ENCODE measurements around the gene TBC1D9B. TPM values are rescaled to one million over a fixed set of nuclear protein-coding genes. Genes with fewer than 3 reads are reported as not detected.

TBC1D9B gene
- total RNA-seq, 1 donor from 2014 or later: 128 TPM

GRCh38 chr5:179870952-179871351, 36.7 kb downstream of the TBC1D9B start:
- no peak for DNase-seq (ENCODE audit: low spot score)

DNA sequence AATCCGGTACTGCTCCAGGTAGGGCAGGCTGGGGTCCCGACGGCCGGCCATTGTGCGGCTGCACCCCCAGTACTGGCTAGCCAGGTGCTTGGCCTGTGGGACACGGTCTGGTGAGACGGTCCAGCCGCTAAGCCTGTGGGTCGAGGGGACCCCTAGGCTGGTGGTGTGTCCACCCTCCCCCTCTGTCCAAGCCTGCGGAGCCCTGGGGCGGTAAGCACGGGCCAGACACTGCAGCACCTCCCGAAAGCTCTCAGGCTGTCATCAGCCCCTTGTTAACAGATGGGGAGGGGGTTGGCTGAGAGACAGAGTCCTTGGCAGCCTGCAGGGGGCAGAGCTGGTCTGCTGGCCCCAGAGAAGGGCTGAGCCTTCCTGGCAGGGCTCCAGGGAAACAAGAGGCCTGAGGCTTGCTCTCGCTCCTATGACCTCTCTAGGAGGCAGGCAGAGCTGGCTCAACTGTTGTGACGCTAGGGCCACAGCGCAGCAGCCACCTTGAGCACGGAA, 37.2 kb downstream of the TBC1D9B start:
- DNase-seq (ENCODE audit: low spot score): no peak

GRCh38 chr5:179869641-179870402, 37.9 kb downstream of the TBC1D9B start:
- no peak for DNase-seq (ENCODE audit: low spot score)

DNA sequence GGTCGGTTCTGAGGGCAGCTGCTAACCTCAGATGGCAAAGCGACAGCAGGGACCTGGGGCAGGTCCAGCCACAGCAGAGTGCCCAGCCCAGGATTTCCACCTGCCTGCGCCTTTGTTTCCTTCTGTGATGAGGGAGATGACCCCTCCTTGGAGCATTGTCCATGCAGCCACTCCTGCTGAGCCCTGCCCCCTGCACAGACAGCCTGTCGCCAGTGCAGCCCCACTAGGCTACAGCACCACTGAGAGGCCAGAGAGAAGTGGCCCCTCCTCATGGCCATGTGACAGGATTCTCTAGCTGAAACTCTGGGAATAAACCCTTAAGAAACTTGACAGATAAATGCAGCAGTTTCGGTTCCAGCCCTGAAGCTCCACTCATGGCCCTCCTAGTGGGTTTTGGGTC, 38.6 kb downstream of the TBC1D9B start:
- no peak for DNase-seq (ENCODE audit: low spot score)

- no peak for DNase-seq (ENCODE audit: low spot score)
Observed at GRCh38 chr5:179868541-179868940, 39.2 kb downstream of the TBC1D9B start.

- no peak for DNase-seq (ENCODE audit: low spot score)
Observed at GRCh38 chr5:179867476-179867875, 40.2 kb downstream of the TBC1D9B start.

- no peak for DNase-seq (ENCODE audit: low spot score)
Observed at GRCh38 chr5:179867079-179867465, 40.6 kb downstream of the TBC1D9B start.

- no peak for DNase-seq (ENCODE audit: low spot score)
Observed at GRCh38 chr5:179866241-179867078, 41.2 kb downstream of the TBC1D9B start.

DNA sequence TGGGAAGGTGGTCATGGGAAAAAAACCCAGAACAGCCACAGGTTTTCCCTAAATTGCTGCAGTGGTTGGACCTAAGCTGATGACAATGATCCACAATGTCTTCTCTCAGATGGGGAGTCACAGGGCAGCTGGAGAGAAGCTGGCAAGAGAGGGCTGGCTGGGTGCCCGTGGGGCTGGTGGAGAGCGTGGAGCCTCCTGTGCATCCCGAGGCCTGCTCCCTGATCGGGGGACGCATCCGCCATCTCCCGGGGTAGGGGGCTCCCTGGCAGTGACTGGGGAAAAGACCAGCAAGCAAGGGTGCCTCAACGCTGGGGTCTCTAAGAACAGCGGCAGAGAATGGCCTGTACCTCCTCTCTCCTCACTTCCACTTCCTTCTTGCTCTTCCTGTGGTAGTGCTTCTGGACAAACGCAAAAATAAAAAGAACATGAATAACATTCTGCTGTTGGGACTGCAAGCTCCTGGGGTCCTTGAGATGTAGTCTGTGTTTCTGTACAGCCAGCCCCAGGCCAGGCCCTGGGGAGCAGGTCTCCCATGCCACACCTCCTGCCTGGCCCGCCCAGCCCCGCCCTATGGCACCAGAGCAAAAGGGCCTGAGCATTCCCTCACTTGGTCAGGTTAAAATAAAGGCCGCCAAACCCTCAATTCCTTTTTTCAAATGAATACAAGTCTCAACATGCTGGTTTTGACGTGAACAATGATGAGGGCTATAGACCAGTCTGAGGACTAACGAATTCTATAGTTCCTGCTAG, 42.0 kb downstream of the TBC1D9B start:
- no peak for DNase-seq (ENCODE audit: low spot score)

DNA sequence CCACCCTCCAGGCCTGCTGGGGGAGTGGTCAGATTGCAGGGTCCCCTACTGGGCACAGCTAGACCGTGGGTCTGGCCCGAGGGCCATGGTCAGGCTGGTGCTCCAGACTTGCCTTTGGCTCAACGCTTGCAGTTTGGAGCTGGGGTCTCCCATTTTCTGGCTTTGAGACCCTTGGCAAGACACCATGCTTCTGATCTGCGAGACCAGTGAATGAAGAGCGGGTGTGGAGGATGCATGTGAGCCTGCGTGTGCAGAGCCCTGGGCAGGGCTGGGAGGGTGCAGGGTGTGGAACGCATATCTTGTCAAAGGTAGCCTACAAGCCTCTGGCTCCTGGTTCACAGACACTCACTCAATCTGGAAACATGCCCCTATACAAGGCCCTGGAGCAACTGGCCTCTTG, 43.0 kb downstream of the TBC1D9B start:
- no peak for DNase-seq (ENCODE audit: low spot score)

DNA sequence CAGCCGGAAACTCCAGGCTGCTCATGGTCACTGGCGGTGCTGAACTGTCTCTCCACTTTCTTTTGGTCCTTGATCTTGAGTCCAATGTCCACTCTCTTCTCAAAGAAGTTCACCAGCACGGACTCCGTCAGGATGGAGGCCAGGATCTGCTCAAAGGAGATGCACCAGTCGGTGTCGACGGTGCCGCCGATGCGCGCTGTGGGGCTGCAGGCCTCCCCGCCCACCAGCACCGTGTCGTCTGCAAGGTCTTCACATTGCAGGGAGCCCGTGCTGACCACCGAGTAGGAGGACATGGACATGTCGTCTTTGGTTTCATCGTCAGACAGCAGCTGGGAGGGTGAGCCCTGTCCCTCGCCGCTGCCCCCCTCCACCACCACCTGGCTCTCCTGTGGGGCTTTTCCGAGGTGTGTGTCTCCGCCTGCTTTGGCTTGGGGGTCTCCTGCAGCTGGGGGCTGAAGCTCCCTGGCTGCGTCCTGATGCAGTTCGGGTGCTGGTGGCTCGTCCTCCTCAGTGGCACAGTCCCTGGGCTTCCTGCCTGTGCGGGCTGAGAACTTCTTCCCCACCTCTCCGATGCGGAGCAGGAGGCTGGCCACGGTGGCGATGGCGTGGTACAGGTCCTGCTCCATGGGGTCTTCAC, 44.1 kb downstream of the TBC1D9B start:
- DNase-seq (ENCODE audit: low spot score): no peak

GRCh38 chr5:179862891-179863290, 44.8 kb downstream of the TBC1D9B start:
- DNase-seq (ENCODE audit: low spot score): no peak

DNA sequence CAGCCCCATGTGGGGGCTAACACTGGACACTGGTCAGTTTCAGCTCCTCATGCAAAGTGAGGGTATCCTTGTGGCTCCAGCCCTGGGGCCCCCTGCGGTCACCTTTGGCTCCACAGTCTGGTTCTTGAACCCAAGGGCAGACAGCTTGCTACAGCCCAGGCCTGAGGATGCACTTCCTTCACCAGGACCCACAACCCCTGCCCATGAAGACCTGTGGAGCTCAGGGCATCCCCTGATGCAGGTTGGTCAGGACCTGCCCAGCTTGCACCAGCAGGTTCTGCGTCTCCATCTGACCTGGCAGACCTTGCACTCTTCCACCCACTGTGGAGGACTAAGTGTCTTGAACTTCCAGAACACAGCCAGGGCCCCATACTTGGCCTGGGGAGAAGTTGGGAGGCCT, 45.4 kb downstream of the TBC1D9B start:
- no peak for DNase-seq (ENCODE audit: low spot score)

DNA sequence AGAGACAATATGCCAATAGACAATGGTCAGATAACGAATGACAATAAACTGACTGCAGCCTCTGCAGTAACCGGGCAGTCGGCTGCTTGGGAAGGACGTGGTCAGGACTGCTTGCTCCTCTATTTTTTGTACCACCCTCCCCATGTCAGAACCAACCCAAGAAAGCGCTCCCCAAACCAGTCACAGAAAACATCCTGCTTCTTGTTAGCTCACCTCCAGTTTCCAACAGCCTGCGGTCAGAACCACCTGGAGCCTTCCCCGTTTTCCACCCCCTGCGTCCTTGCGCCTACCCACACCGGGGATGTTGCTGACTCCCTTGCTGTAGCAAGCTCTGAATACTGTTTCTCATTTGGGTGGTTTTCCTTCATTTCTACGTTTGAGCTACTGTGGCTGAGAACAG, 47.4 kb downstream of the TBC1D9B start:
- no peak for DNase-seq (ENCODE audit: low spot score)

DNA sequence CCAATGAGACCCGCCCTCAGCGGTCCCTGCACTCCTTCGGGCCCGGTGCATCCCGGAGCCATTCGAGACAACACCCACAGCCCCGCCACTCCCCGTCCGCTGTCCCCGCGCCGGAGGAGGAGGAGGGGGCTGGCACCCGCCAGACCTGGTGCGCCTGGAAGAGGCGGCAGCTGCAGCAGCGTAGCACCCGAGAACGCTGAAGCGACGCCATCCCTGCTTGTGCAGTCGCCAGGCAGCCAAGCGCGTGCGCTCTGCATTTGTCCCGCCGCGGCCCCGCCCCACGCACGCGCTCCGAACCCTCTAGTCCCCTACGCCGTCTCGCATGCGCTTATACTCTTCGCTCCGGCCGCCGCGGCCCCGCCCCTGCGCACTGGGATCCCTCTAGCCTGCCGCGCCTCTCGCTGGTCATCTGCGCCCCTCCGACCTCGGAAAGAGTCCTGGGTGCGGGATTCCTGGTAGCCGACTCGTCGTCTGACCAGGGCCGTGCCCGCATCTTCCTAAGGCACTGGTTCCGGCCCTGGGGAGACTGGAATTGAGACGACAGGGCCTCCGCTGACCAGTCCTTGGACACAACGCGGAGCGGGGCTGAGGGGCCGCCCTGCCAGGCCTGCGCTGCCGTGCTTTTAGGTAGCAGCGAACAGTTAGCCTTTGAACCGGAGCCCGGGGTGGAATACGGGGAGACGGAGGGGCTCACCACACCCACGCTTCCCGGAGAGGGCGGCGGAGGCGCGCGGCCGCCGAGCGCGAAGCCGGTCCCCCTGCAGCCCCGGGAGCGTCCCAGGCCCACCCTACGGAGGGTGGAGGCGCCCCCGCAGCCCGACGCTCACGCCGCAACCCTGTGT, 48.9 kb downstream of the TBC1D9B start, which contains the start of gene MRNIP:
Gene MRNIP, minus strand, starts transcription at position 232 of the 842 bp plus-strand sequence. Its CDS starts 21 bp downstream, at position 211.
- peak; percentile 99 for DNase-seq (ENCODE audit: low spot score)

GRCh38 chr5:179858241-179858585, 49.5 kb downstream of the TBC1D9B start:
- no peak for DNase-seq (ENCODE audit: low spot score)

GRCh38 chr5:179854356-179854755, 53.3 kb downstream of the TBC1D9B start:
- no peak for DNase-seq (ENCODE audit: low spot score)

- no peak for DNase-seq (ENCODE audit: low spot score)
Observed at GRCh38 chr5:179852993-179853547, 54.6 kb downstream of the TBC1D9B start.

GRCh38 chr5:179841621-179842020, 66.1 kb downstream of the TBC1D9B start:
- DNase-seq (ENCODE audit: low spot score): no peak

GRCh38 chr5:179840766-179841165, 66.9 kb downstream of the TBC1D9B start:
- DNase-seq (ENCODE audit: low spot score): no peak
